OCI-LY3 (cell line): ENCODE results near the gene STON2.

Source experiments
- H2AFZ ChIP-seq: fragments of 200-600, 300-600 bp; shearing (Covaris generic); 2 replicates; pipeline ENCODE4 v1.6.0; 2014; ENCODE audit warnings: antibody characterized with exemption, low read depth, low read length
- H3K27ac ChIP-seq: fragments of 200-600, 300-600 bp; sonication (generic); 2 replicates; pipeline ENCODE4 v1.5.1; 2014; ENCODE audit warnings: mild to moderate bottlenecking, low read length, moderate library complexity, mixed read lengths
- H3K27me3 ChIP-seq: fragments of 200-600, 300-600 bp; sonication (generic); 2 replicates; pipeline ENCODE4 v1.6.1; 2014; ENCODE audit warnings: low read depth, low read length, mixed read lengths
- H3K36me3 ChIP-seq: fragments of 200-600, 300-600 bp; sonication (generic); replicated peaks from 2 replicates; pipeline ENCODE3; 2014; ENCODE audit warnings: low read depth, low read length, mixed read lengths
- H3K4me1 ChIP-seq: fragments of 300-600, 200-600 bp; sonication (generic); 2 replicates; pipeline ENCODE4 v1.6.1; 2014; ENCODE audit warnings: low read length, mixed read lengths
- H3K4me2 ChIP-seq: fragments of 200-600, 300-600 bp; sonication (generic); 2 replicates; pipeline ENCODE4 v1.6.1; 2014; ENCODE audit warnings: low read length, mixed read lengths
- H3K4me3 ChIP-seq: fragments of 300-600, 200-600 bp; sonication (generic); 2 replicates; pipeline ENCODE4 v1.5.1; 2014; ENCODE audit warnings: antibody characterized with exemption, mild to moderate bottlenecking, low read length, moderate library complexity
- H3K79me2 ChIP-seq: fragments of 300-600, 200-600 bp; shearing (Covaris generic); 2 replicates; pipeline ENCODE4 v1.6.1; 2014; ENCODE audit warnings: mild to moderate bottlenecking, low read length, mixed read lengths
- H3K9ac ChIP-seq: fragments of 300-600, 200-600 bp; shearing (Covaris generic); 2 replicates; pipeline ENCODE4 v1.6.0; 2014; ENCODE audit warnings: mild to moderate bottlenecking, low read length, moderate library complexity
- H3K9me3 ChIP-seq: fragments of 200-600, 300-600 bp; shearing (Covaris generic); 2 replicates; pipeline ENCODE4 v1.6.1; 2014; ENCODE audit warnings: low read length, mixed read lengths; ENCODE audit not compliant: insufficient read depth
- H4K20me1 ChIP-seq: fragments of 200-600, 300-600 bp; sonication (generic); 2 replicates; pipeline ENCODE4 v1.6.1; 2016; ENCODE audit warnings: low read length, mixed read lengths; ENCODE audit not compliant: insufficient read depth
- CTCF ChIP-seq: fragments of 200-600, 300-600 bp; sonication (generic); IDR thresholded peaks from 2 replicates; pipeline ENCODE4 v1.5.1; 2014; ENCODE audit warnings: antibody characterized with exemption, low read length, low read depth
- EZH2phosphoT487 ChIP-seq: fragments of 200-600 bp; shearing (Covaris generic); IDR thresholded peaks from 2 replicates; pipeline ENCODE4 v1.6.1; 2018; ENCODE audit warnings: antibody characterized with exemption, mixed run types, low read depth

STON2 gene

GRCh38 chr14:81280136-81280791, 119.9 kb downstream of the STON2 start:
- Histone ChIP-seq H4K20me1 (no peaks in the 10 kb centered on the region), H3K79me2 (no peaks in the 10 kb centered on the region), H3K9ac (no peak overlapping the region), H3K4me2 (no peak overlapping the region), H3K36me3 (no peaks in the 10 kb centered on the region), H3K4me3 (no peak overlapping the region), H2AFZ (no peak overlapping the region), H3K9me3 (no peaks in the 10 kb centered on the region), H3K27me3 (peaks cover 32% of the 10 kb centered on the region), H3K4me1 (peaks cover 34% of the 10 kb centered on the region), H3K27ac (no peak overlapping the region)
- no peak for TF ChIP-seq EZH2phosphoT487

GRCh38 chr14:81277096-81277495, 123.0 kb downstream of the STON2 start:
- Histone ChIP-seq H4K20me1 (no peaks in the 10 kb centered on the region), H3K36me3 (no peaks in the 10 kb centered on the region)
- no peak for TF ChIP-seq CTCF
- TF ChIP-seq EZH2phosphoT487, result no peak

GRCh38 chr14:81276073-81277069, 123.8 kb downstream of the STON2 start:
- H3K4me3 ChIP-seq, result peak overlapping the region; percentile 49
- H3K4me2 ChIP-seq, result peak overlapping the region; percentile 80
- peaks cover 54% of the 10 kb centered on the region for H3K27me3 ChIP-seq
- peaks cover 22% of the 10 kb centered on the region for H3K4me1 ChIP-seq
- H3K27ac ChIP-seq, result no peak overlapping the region
- H3K9me3 ChIP-seq, result no peaks in the 10 kb centered on the region
- no peak overlapping the region for H3K9ac ChIP-seq
- H2AFZ ChIP-seq, result no peak overlapping the region
- H4K20me1 ChIP-seq, result no peaks in the 10 kb centered on the region
- H3K36me3 ChIP-seq, result no peaks in the 10 kb centered on the region
- no peak for TF ChIP-seq EZH2phosphoT487
- TF ChIP-seq CTCF, result no peak
- H3K79me2 ChIP-seq, result no peaks in the 10 kb centered on the region

More at GRCh38 chr14:81277096-81277495, 123.0 kb downstream of the STON2 start:
- Histone ChIP-seq H3K9ac (no peak overlapping the region), H3K9me3 (no peaks in the 10 kb centered on the region), H3K4me3 (peak overlapping the region; percentile 49), H3K27me3 (peaks cover 52% of the 10 kb centered on the region), H3K27ac (no peak overlapping the region), H3K4me2 (peak overlapping the region; percentile 80), H3K4me1 (peaks cover 22% of the 10 kb centered on the region), H3K79me2 (no peaks in the 10 kb centered on the region), H2AFZ (no peak overlapping the region)

GRCh38 chr14:81275305-81276072, 124.6 kb downstream of the STON2 start:
- peaks cover 62% of the 10 kb centered on the region for H3K27me3 ChIP-seq
- H3K9me3 ChIP-seq, result no peaks in the 10 kb centered on the region
- H3K4me2 ChIP-seq, result peak overlapping the region; percentile 80
- no peak overlapping the region for H3K27ac ChIP-seq
- no peak for TF ChIP-seq EZH2phosphoT487
- H3K4me3 ChIP-seq, result peak overlapping the region; percentile 49
- no peaks in the 10 kb centered on the region for H3K36me3 ChIP-seq
- H3K79me2 ChIP-seq, result no peaks in the 10 kb centered on the region
- peaks cover 22% of the 10 kb centered on the region for H3K4me1 ChIP-seq
- no peak overlapping the region for H2AFZ ChIP-seq
- no peak overlapping the region for H3K9ac ChIP-seq
- H4K20me1 ChIP-seq, result no peaks in the 10 kb centered on the region
